Subcutaneous abdominal adipose tissue (tissue), 5 donors: ENCODE results near the gene GALNTL6.

Experiments used
- H3K27ac ChIP-seq: one replicate; pipeline ENCODE4 v1.7.0; 2013; ENCODE audit warnings: low read depth, mild to moderate bottlenecking, inconsistent platforms, low read length, moderate library complexity
- H3K27me3 ChIP-seq, 5 donors: one replicate each; pipeline ENCODE4 v1.7.0; 2013; ENCODE audit warnings: low read length in 5 of 5, inconsistent platforms in 1 of 5; ENCODE audit not compliant: control insufficient read depth in 5 of 5, insufficient read depth in 4 of 5
- H3K36me3 ChIP-seq, 5 donors: one replicate each; pipeline ENCODE4 v1.7.0; 2013; ENCODE audit warnings: low read length in 5 of 5; ENCODE audit not compliant: control insufficient read depth in 5 of 5, insufficient read depth in 5 of 5
- H3K4me1 ChIP-seq, 5 donors: one replicate each; pipeline ENCODE4 v1.7.0; 2013; ENCODE audit warnings: low read length in 5 of 5, mild to moderate bottlenecking in 3 of 5, moderate library complexity in 1 of 5; ENCODE audit not compliant: control insufficient read depth in 5 of 5, insufficient read depth in 5 of 5
- H3K4me3 ChIP-seq, 5 donors: one replicate each; pipeline ENCODE4 v1.7.0; 2013; ENCODE audit warnings: low read length in 5 of 5, low read depth in 1 of 5
- H3K9ac ChIP-seq, 5 donors: one replicate each; pipeline ENCODE4 v1.7.0; 2013; ENCODE audit warnings: low read length in 5 of 5, mild to moderate bottlenecking in 4 of 5, moderate library complexity in 3 of 5
- H3K9me3 ChIP-seq, 5 donors: one replicate each; pipeline ENCODE4 v1.7.0; 2013; ENCODE audit warnings: low read length in 5 of 5; ENCODE audit not compliant: control insufficient read depth in 5 of 5
- donor health status: healthy.
- donor health status: healthy.
- donor health status: healthy.
- donor health status: healthy.
- donor health status: healthy.

Gene GALNTL6

DNA sequence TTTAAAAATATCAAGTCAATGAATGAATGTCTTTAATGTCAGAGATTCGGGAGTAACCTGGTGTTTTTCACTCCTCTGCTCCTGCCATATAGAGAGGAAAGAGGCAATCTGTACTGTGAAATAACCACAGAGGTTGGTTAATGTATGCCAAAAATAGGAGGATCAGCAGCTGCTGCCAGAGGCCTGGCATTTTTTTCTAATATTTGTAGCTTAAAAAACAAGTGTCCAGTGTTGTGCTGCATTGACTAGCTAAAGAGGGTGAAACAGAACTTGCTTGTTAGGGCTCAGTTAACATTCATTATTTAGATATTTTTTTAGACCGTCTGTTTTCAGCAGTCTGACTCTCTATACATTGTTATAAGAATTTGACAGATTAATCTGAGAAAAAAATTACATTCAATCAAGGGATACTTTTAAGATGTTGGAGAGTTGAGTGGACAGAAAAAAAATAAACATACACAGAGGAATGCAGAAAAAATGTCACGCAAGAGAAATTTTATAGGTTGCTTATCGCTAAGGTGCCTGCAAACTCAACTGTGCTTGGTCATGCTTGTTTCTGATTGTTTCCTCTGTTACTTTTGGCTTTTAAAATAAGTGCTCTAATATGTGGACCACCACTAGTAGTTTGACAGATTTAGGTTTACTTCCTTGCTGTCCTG, 963.1 kb downstream of the GALNTL6 start:
- no peak overlapping the region for H3K4me3 ChIP-seq
- no peak overlapping the region for H3K9ac ChIP-seq
- H3K4me1 ChIP-seq, result no peaks in the 10 kb centered on the region
- H3K36me3 ChIP-seq, result no peaks in the 10 kb centered on the region
- no peak overlapping the region for H3K27ac ChIP-seq
- no peaks in the 10 kb centered on the region for H3K27me3 ChIP-seq
- no peaks in the 10 kb centered on the region for H3K9me3 ChIP-seq

DNA sequence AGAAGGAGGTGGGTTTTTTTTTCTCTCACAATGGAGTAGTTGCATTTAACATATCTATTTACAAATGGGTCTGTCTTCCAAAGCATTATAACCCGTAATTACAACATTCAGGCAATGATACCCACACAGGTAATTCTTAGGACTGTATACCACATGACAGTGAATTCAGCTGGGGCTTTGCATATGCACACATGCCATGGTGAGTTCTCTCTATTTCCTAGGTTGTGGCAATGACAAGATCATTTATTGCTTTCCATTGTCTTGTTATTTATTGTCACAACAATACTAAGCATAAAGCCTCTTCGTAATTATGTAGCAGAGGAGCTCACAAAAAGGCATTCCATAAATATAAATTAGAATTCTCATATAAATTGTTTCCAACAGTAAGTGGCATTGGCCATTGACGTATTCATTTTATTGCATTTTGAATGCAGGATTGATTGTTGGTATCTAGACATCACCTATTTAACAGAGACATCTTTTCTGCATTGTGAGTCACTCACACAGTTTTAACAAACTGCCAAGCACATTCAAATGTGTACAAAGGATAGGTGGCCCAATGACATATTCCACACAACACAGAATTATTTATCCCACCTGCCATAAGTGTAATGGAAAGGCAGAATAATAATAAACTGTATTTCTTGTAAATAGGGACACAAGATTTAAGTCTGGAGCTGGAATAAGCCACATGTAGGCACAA, 964.7 kb downstream of the GALNTL6 start:
- H3K4me3 ChIP-seq, result no peak overlapping the region
- H3K9me3 ChIP-seq, result peaks cover 0 to 3% (median 0%) of the 10 kb centered on the region in 5 donors
- H3K27me3 ChIP-seq, result no peaks in the 10 kb centered on the region
- H3K9ac ChIP-seq, result no peak overlapping the region
- H3K36me3 ChIP-seq, result no peaks in the 10 kb centered on the region
- H3K4me1 ChIP-seq, result no peaks in the 10 kb centered on the region
- H3K27ac ChIP-seq, result no peak overlapping the region

DNA sequence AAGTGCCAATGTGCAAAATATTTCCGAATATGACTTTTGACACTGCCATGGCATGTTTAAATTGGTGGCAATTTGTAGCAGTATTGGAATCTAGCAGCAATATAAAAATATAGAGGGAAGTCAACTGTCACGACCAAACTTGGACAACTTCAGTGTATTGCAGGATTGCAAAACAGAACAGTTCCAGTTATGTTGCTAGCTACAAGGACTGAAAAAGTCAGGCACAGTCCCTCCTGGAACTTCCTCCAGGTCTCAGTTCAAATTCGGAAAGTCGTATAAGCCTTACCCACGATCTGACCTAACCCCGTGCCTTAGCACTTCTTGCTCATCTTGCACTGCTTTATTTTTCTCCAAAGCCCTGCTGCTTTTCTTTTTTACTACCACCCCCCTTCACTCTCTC, 965.4 kb downstream of the GALNTL6 start:
- Histone ChIP-seq H3K4me1 (no peaks in the 10 kb centered on the region), H3K27me3 (no peaks in the 10 kb centered on the region), H3K27ac (no peak overlapping the region), H3K9ac (no peak overlapping the region), H3K4me3 (no peak overlapping the region), H3K36me3 (no peaks in the 10 kb centered on the region), H3K9me3 (peaks cover 0 to 3% (median 0%) of the 10 kb centered on the region in 5 donors)

DNA sequence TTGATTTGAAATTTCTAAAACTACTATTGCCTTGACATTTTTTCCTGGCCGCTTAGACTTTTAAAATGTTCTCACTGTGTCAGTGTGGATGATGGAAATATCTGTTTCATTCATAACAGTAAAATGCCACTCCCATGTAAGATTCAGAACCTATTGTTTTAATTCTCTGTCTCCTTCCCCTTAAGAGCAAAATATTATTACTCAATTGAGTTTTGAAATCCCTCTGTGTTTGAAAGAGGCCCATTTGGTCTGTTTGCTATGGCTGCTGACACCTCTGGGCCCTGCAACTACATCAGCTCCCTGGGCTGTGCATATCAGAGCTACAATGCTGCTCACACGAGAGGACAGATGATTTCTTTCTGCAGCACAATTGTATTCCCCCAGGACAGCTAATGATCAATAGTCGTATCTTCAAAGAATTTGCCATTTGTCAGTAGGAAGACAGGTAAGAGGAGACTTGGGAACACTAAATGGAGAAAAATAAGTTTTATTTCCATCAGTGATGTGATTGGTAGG, 967.4 kb downstream of the GALNTL6 start:
- Histone ChIP-seq H3K4me3 (no peak overlapping the region), H3K9ac (no peak overlapping the region), H3K36me3 (no peaks in the 10 kb centered on the region), H3K4me1 (no peaks in the 10 kb centered on the region), H3K9me3 (peaks cover 0 to 3% (median 0%) of the 10 kb centered on the region in 5 donors), H3K27ac (no peak overlapping the region), H3K27me3 (no peaks in the 10 kb centered on the region)

DNA sequence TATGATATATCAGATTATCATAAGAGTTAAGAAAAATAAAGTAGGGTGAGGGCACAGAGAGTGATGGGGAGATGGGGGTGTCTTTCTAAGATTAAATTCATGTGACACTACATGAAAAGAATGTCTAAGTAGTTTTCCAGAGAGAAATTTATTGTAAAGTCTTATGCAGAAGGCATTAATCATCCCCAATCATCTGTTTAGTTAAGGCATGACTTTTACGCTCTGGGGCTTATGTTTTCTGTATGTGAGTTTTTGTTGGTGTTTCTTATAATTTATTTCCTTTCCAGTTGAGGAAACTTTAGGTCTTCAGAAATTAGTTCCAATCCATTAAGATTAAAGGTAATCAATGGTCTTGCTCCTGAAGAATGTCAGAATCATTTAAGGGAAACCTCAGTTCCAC, 972.4 kb downstream of the GALNTL6 start:
- no peaks in the 10 kb centered on the region for H3K36me3 ChIP-seq
- H3K27ac ChIP-seq, result no peak overlapping the region
- no peak overlapping the region for H3K4me3 ChIP-seq
- H3K9me3 ChIP-seq, result peaks cover 0 to 3% (median 0%) of the 10 kb centered on the region in 5 donors
- no peak overlapping the region for H3K9ac ChIP-seq
- H3K27me3 ChIP-seq, result no peaks in the 10 kb centered on the region
- H3K4me1 ChIP-seq, result no peaks in the 10 kb centered on the region

DNA sequence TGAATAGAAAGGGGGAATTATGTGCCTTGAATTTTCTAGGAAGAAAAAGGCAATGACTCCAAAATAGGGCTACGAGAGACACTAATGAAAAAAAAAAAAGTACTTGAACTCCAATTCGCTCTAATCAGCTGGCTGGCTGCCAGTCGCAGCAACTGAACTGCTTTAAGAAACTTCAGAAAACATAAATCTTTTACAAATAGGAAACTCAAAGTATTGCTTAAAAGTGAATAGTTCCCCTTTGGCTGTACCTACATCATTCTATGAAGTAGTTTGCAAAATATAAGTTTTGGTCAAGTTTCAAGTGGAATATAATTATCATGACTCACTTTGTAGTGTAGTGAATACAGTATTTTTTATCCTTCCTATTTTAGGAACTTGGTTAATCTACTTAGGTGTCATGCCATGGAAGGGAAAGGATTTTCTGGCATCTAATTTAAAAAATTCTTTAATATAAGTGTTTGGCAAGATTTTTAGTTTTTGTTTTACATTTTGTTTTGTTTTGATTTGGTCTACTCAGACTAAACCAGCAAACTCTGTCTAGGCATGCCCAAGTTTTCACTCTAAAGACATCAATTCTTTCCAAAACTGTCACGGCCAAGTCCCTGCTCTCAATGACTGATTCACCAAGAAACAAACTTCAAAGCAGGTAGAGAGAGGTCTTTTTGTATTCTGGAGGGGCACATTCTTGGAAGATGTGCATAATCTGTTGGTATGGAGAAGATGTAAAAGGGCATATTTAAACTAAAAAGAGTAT, 973.0 kb downstream of the GALNTL6 start:
- H3K27me3 ChIP-seq, result no peaks in the 10 kb centered on the region
- no peak overlapping the region for H3K4me3 ChIP-seq
- H3K4me1 ChIP-seq, result no peaks in the 10 kb centered on the region
- H3K36me3 ChIP-seq, result no peaks in the 10 kb centered on the region
- no peak overlapping the region for H3K9ac ChIP-seq
- H3K27ac ChIP-seq, result no peak overlapping the region
- peaks cover 0 to 3% (median 0%) of the 10 kb centered on the region in 5 donors for H3K9me3 ChIP-seq

DNA sequence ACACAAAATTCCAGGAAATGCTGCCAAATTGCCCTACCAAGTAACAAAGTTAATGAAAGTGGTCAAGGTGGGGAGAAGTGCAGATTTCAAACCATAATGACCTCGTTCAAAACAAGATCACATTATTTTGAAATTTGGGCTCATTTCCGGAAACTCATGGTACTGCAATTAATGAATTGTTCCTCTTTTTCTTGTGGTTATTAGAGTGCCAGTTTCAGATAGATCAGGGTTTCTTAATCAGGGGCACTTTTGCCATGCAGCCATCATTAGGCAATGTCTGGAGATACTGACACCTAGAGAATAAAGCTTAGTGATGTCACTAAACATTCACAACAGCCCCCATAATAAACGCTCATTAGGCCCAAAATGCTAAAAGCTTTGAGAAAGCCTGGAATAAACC, 973.9 kb downstream of the GALNTL6 start:
- Histone ChIP-seq H3K4me1 (no peaks in the 10 kb centered on the region), H3K36me3 (no peaks in the 10 kb centered on the region), H3K27ac (no peak overlapping the region)

DNA sequence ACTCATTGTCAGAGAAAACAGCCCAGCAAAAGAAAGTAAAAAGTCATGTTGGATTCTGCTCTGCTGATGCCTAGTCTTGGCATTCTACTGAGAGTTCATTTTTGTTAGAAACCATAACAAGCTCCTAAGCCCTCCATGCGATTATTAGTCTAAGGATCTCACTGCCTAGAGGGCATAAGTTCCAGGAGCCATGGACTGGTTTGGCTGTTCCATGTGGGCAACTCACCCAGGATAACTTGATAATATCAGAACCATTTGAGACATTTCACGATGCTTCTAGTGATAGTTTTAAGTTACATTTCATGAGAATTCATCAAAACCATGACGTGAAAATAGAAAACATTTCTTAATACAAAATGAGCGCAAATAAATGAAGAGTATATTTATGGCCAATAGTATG, 978.6 kb downstream of the GALNTL6 start:
- Histone ChIP-seq H3K36me3 (no peaks in the 10 kb centered on the region), H3K4me1 (no peaks in the 10 kb centered on the region), H3K9me3 (no peaks in the 10 kb centered on the region), H3K9ac (no peak overlapping the region), H3K4me3 (no peak overlapping the region), H3K27me3 (no peaks in the 10 kb centered on the region), H3K27ac (no peak overlapping the region)

More for the DNA sequence above, 973.9 kb downstream of the GALNTL6 start:
- no peaks in the 10 kb centered on the region for H3K27me3 ChIP-seq
- no peak overlapping the region for H3K4me3 ChIP-seq
- peaks cover 0 to 3% (median 0%) of the 10 kb centered on the region in 5 donors for H3K9me3 ChIP-seq
- no peak overlapping the region for H3K9ac ChIP-seq

DNA sequence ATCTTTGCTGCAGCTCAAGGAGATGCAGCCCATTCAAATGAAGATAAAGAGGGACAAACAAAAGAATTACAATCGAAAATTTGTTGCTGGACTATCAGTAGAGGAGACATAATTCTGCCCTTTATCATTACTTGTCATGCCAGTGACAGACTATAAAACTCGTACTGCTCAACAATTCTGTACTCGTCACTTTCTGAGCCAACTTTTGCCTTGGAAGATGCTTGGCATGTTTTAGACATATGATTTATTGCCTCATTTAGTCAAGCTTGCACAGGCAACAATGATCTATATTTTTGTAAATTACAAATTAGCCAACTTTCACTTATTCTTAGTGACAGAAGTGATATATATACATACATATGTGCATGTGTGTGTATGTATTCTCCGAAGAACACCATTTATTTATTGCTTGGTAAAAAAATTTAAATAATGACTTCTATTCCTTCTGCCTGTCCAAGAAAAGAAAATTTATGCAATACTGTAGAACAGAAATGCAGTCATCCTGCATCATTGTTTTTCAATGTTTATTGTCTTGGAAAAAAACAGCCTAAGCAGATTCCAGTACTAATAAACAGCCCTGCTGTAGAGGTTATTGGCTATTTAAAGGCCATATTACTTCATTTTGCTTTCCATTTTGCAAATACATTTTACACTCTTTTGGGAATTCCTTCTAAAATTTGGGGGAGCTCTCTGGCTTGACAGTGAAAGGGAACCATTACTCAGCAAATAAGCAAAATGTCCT, 980.5 kb downstream of the GALNTL6 start:
- Histone ChIP-seq H3K4me1 (no peaks in the 10 kb centered on the region), H3K36me3 (no peaks in the 10 kb centered on the region), H3K27me3 (no peaks in the 10 kb centered on the region), H3K27ac (no peak overlapping the region), H3K4me3 (no peak overlapping the region), H3K9ac (no peak overlapping the region), H3K9me3 (no peaks in the 10 kb centered on the region)
